DOHH2 (cell line): Measurements from ENCODE around the gene ARL14EP.

ENCODE experiments used
- EZH2phosphoT487 ChIP-seq: fragments of 200-600 bp; sonication (generic); IDR thresholded peaks from 2 replicates; pipeline ENCODE4 v1.6.1; 2017; ENCODE audit warnings: borderline replicate concordance, mild to moderate bottlenecking, antibody characterized with exemption, low read length, moderate library complexity, mixed read lengths
- TF ChIP-seq, protein P1 (sequence below): fragments of 200-600 bp; sonication (generic); IDR thresholded peaks from one replicate; pipeline ENCODE4 v1.5.1; 2014; ENCODE audit warnings: antibody characterized with exemption, mild to moderate bottlenecking, low read depth, low read length; ENCODE audit not compliant: poor library complexity, severe bottlenecking

DNA sequence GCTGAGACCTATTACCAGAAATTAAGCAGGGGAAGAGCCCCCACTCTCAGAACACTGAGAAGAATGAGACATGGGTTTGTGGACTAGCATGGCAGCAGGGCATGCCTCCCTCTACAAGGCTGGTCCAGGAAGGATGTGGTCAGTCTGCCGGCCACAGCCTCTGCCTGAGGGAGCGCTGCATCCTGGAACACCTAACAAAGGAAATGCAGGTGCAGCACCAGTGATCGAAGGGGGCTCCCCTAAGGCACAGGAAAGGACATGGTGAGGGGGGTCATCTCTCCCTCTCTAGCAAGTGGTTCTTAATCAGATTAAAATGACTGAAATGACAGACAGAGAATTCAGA, 40.6 kb upstream of the ARL14EP start:
- TF ChIP-seq, protein P1, sequence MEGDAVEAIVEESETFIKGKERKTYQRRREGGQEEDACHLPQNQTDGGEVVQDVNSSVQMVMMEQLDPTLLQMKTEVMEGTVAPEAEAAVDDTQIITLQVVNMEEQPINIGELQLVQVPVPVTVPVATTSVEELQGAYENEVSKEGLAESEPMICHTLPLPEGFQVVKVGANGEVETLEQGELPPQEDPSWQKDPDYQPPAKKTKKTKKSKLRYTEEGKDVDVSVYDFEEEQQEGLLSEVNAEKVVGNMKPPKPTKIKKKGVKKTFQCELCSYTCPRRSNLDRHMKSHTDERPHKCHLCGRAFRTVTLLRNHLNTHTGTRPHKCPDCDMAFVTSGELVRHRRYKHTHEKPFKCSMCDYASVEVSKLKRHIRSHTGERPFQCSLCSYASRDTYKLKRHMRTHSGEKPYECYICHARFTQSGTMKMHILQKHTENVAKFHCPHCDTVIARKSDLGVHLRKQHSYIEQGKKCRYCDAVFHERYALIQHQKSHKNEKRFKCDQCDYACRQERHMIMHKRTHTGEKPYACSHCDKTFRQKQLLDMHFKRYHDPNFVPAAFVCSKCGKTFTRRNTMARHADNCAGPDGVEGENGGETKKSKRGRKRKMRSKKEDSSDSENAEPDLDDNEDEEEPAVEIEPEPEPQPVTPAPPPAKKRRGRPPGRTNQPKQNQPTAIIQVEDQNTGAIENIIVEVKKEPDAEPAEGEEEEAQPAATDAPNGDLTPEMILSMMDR = no peak
- TF ChIP-seq EZH2phosphoT487 = no peak
